SU-DHL-6 (cell line): ENCODE measurements around the gene CCDC137.
"Not testable (repeated sequence)": the region's sequence is repeated elsewhere in the genome, so short reads cannot be mapped to it uniquely, and the experiment has no call there.

ENCODE experiments used
- H2AFZ ChIP-seq: fragments of 200-600 bp; sonication (generic); 2 replicates; pipeline ENCODE4 v1.6.1; 2014; ENCODE audit warnings: low read depth, mild to moderate bottlenecking, moderate library complexity, mixed read lengths, antibody characterized with exemption, low read length; ENCODE audit not compliant: severe bottlenecking
- H3F3A ChIP-seq: fragments of 200-600 bp; shearing (Covaris generic); 2 replicates; pipeline ENCODE4 v1.6.0; 2016; ENCODE audit warnings: antibody characterized with exemption, mild to moderate bottlenecking; ENCODE audit not compliant: insufficient read depth
- H3K27ac ChIP-seq: fragments of 200-600 bp; sonication (generic); 2 replicates; pipeline ENCODE4 v1.5.1; 2016; ENCODE audit warnings: low read depth, mild to moderate bottlenecking, low read length, moderate library complexity, mixed read lengths
- H3K27me3 ChIP-seq: fragments of 200-600 bp; sonication (generic), shearing (Covaris generic); 2 replicates; pipeline ENCODE4 v1.6.0; 2014; ENCODE audit warnings: mild to moderate bottlenecking, low read length
- H3K36me3 ChIP-seq: fragments of 200-600 bp; sonication (generic); 2 replicates; pipeline ENCODE4 v1.6.1; 2014; ENCODE audit warnings: mild to moderate bottlenecking, low read length, mixed read lengths
- H3K4me2 ChIP-seq: fragments of 300-600, 200-600 bp; shearing (Covaris generic), sonication (generic); 2 replicates; pipeline ENCODE4 v1.6.0; 2014; ENCODE audit warnings: low read length, low read depth, mild to moderate bottlenecking; ENCODE audit not compliant: poor library complexity, severe bottlenecking
- H3K4me3 ChIP-seq: fragments of 200-600 bp; sonication (generic); 2 replicates; pipeline ENCODE4 v1.5.1; 2014; ENCODE audit warnings: antibody characterized with exemption, low read length, mild to moderate bottlenecking, mixed read lengths; ENCODE audit not compliant: insufficient read depth, poor library complexity, severe bottlenecking
- H3K79me2 ChIP-seq: fragments of 200-600 bp; sonication (generic); 2 replicates; pipeline ENCODE4 v1.6.1; 2014; ENCODE audit warnings: mild to moderate bottlenecking, low read length, moderate library complexity; ENCODE audit not compliant: insufficient read depth
- H3K9ac ChIP-seq: fragments of 200-600 bp; sonication (generic); 2 replicates; pipeline ENCODE4 v1.7.0; 2014; ENCODE audit warnings: mild to moderate bottlenecking, low read length
- H3K9me2 ChIP-seq: fragments of 200-600 bp; sonication (generic); replicated peaks from 2 replicates; pipeline ENCODE4 v1.6.1; 2014; ENCODE audit warnings: low read length; ENCODE audit not compliant: insufficient read depth
- H3K9me3 ChIP-seq: fragments of 200-600 bp; sonication (generic); 2 replicates; pipeline ENCODE4 v1.6.1; 2014; ENCODE audit warnings: low read length, mixed read lengths; ENCODE audit not compliant: insufficient read depth
- H4K20me1 ChIP-seq: fragments of 200-600 bp; sonication (generic); 2 replicates; pipeline ENCODE4 v1.6.1; 2014; ENCODE audit warnings: low read depth, mild to moderate bottlenecking, antibody characterized with exemption, low read length, moderate library complexity, mixed read lengths
- CTCF ChIP-seq: fragments of 200-600 bp; sonication (generic); IDR thresholded peaks from one replicate; pipeline ENCODE4 v1.5.1; 2017; ENCODE audit warnings: antibody characterized with exemption, mild to moderate bottlenecking, low read length, moderate library complexity; ENCODE audit not compliant: insufficient read depth, poor library complexity, severe bottlenecking
- EZH2phosphoT487 ChIP-seq: fragments of 200-600 bp; sonication (generic), shearing (Covaris generic); conservative IDR thresholded peaks from 2 replicates; pipeline ENCODE4 v1.6.1; 2018; ENCODE audit warnings: mild to moderate bottlenecking, antibody characterized with exemption, low read length, moderate library complexity, mixed read lengths

CCDC137 gene

DNA sequence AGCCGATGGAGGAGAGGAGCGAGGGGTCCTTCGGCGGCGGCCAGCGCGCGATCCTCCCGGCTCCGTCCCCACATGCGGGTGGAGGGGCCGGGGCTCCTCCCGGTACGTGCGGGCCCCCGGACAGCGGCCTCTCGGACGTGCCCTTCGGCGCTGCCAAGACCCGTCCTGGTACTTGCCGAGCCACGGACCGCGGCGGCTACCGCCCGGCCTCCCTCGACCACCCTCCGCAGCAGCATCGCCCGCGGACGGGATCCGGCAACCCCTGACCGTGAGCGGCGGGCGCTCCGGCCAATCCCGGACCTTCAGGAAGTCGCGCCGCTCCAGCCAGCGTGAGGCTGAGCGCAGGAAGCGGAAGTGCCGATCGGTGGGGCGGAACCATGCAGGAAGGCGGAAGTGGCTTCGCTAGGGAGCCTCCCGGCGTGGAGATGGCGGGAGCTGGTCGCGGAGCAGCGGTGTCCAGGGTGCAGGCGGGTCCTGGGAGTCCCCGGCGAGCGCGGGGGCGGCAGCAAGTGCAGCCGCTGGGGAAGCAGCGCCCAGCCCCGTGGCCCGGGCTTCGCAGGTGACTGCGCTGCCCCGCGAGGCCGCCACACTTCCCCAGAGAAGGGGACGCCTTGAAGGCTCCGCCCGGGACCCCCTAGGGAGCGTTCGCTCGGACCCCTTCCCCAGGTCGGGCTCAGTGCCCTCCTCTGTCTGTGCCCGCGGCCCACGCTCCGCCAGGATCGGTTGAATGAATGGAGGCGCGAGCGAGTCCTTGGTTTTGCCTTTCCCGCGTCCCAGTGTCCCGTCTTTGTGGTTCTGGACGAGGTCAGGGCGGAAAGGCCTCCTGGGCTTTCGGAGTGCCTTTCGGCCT is at the start of gene CCDC137, which contains the start of gene OXLD1:
Gene CCDC137 (plus strand): TSS at position 396 of the 850 bp plus-strand sequence. CDS start 30 bp downstream, at position 426.
Gene OXLD1 (minus strand): TSS at position 264 of the 850 bp plus-strand sequence. CDS start 28 bp downstream, at position 236.
- Histone ChIP-seq H3K9ac (peak within 1 kb of the TSS; percentile 94), H4K20me1 (no peaks in the 10 kb centered on the region), H2AFZ (peak within 1 kb of the TSS; percentile 20), H3F3A (0 out of 2 replicates have a peak, but pooled peaks cover 8% of the 10 kb centered on the region), H3K9me2 (no peaks in the 10 kb centered on the region), H3K79me2 (peaks cover 27% of the 10 kb centered on the region), H3K9me3 (no peaks in the 10 kb centered on the region), H3K4me3 (peak within 1 kb of the TSS; percentile 76), H3K27me3 (no peaks in the 10 kb centered on the region), H3K27ac (peak within 1 kb of the TSS; percentile 66), H3K36me3 (peaks cover 6% of the 10 kb centered on the region; the same call in 1 of the 2 replicates), H3K4me2 (peak within 1 kb of the TSS; percentile 95)
- TF ChIP-seq EZH2phosphoT487 (no peak), CTCF (no peak)

- TF ChIP-seq EZH2phosphoT487 (no peak), CTCF (no peak)
- H3K4me2 ChIP-seq: no peak overlapping the region
- no peak overlapping the region for H3K27ac ChIP-seq
- H3K36me3 ChIP-seq: no peaks in the 10 kb centered on the region; the same call in 1 of the 2 replicates
- H3K4me3 ChIP-seq: no peak overlapping the region
- H3K9me2 ChIP-seq: no peaks in the 10 kb centered on the region
- no peaks in the 10 kb centered on the region for H4K20me1 ChIP-seq
- no peak overlapping the region for H3K9ac ChIP-seq
- no peaks in the 10 kb centered on the region for H3F3A ChIP-seq
- peaks cover 20% of the 10 kb centered on the region for H3K79me2 ChIP-seq
- H2AFZ ChIP-seq: no peak overlapping the region
- H3K9me3 ChIP-seq: no peaks in the 10 kb centered on the region
- H3K27me3 ChIP-seq: no peaks in the 10 kb centered on the region
These were observed 49.7 kb upstream of the CCDC137 start for GRCh38 chr17:81616877-81617276.

- not testable (repeated sequence) for H3K9ac ChIP-seq, H3K4me3 ChIP-seq, H3K36me3 ChIP-seq, H3K9me2 ChIP-seq, H3K27me3 ChIP-seq, H3K27ac ChIP-seq, H3K4me2 ChIP-seq, H4K20me1 ChIP-seq, H3F3A ChIP-seq, H3K9me3 ChIP-seq, H2AFZ ChIP-seq
- H3K79me2 ChIP-seq: peaks cover 20% of the 10 kb centered on the region
These were observed 48.2 kb upstream of the CCDC137 start for GRCh38 chr17:81618307-81618706.

DNA sequence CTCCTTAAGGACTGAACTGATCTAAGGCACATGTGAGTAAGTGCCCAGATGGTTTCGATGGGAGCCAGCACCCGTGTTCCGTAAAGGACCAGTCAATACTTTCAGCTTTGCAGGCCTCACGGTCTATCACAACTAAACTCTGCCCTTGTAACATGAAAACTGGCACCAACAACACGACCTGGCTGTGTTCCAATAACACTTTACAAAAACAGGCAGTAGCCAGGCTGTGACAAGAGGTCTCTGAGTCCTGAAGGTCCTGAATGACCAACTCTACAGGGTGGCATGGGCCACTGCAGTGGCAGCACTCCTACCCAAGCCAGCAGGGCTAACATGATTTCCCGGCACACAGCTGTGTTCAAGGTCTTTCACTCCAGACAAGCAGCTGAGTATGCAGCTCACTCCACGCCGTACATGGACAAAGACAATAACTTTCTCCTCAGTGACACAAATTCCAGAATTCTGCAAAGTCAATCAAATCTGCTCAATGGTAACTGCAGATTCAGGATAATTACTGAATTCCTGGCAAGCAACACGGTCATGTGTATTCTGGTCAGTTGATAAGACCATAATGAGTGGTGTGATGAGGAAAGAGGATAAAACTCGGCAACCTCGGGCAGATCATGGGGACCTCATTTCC is 44.9 kb upstream of the CCDC137 start:
- Histone ChIP-seq H3K79me2 (peaks cover 7% of the 10 kb centered on the region; the same call in 1 of the 2 replicates), H3K36me3 (no peaks in the 10 kb centered on the region), H3K27me3 (no peaks in the 10 kb centered on the region)

More for the DNA sequence above, 44.9 kb upstream of the CCDC137 start:
- Histone ChIP-seq H3K27ac (no peak overlapping the region), H3F3A (no peaks in the 10 kb centered on the region), H3K4me2 (no peak overlapping the region), H2AFZ (no peak overlapping the region), H3K9me2 (no peaks in the 10 kb centered on the region), H3K4me3 (no peak overlapping the region), H3K9me3 (no peaks in the 10 kb centered on the region), H4K20me1 (no peaks in the 10 kb centered on the region), H3K9ac (no peak overlapping the region)
- TF ChIP-seq CTCF (no peak), EZH2phosphoT487 (no peak)
